NT2/D1 (cell line): Measurements from ENCODE around the gene REST.

Experiments
- SUZ12 ChIP-seq: IDR thresholded peaks from 2 replicates; pipeline ENCODE4 v1.6.1; 2011; ENCODE audit not compliant: insufficient read length, insufficient read depth; ENCODE audit errors: extremely low read depth
- YY1 ChIP-seq: IDR thresholded peaks from 2 replicates; pipeline ENCODE4 v1.6.1; 2011; ENCODE audit not compliant: insufficient read length, insufficient read depth
- ZNF274 ChIP-seq: IDR thresholded peaks from 2 replicates; pipeline ENCODE4 v1.6.1; 2011; ENCODE audit warnings: mild to moderate bottlenecking, low read depth, low read length

DNA sequence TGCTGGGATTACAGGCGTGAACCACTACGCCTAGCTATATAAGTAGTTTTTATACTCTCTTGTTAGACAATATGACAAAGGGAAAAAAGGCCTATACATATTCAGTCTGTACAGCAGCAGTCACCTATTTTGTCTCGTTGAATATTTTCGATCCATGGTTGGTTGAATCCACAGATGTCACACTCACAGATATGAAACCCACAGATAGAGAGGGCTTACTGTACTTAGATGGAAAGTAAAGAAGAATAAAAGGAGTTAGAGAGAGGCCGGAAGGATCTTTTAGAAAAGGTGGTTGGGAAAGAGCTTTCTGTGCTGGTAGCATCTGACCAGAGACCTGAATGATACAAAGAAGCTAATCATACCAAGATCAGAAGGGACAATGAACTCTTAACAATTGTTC lies 47.9 kb upstream of the REST start:
- TF ChIP-seq YY1 (no peak), ZNF274 (no peak), SUZ12 (no peak)
